GM06990 (cell line): Measurements from ENCODE around the gene RPSA.

Experiments used
- DNase-seq: peaks from one replicate; pipeline ENCODE4 v3.0.0-alpha.2; 2011; ENCODE audit not compliant: insufficient read length; ENCODE audit errors: extremely low read depth
- H3K27me3 ChIP-seq: replicated peaks from 2 replicates; pipeline ENCODE4 v1.6.0; 2011; ENCODE audit warnings: low read length; ENCODE audit not compliant: control insufficient read depth, insufficient read depth
- H3K36me3 ChIP-seq: 2 replicates; pipeline ENCODE4 v1.5.1; 2011; ENCODE audit warnings: low read length; ENCODE audit not compliant: control insufficient read depth, insufficient read depth
- H3K4me3 ChIP-seq: replicated peaks from 2 replicates; pipeline ENCODE4 v1.5.1; 2011; ENCODE audit warnings: low read depth, mild to moderate bottlenecking, control low read depth, low read length
- TF ChIP-seq, protein P1 (sequence below): IDR thresholded peaks from 2 replicates; pipeline ENCODE4 v1.5.1; 2011; ENCODE audit warnings: low read length, control low read depth, mild to moderate bottlenecking, inconsistent platforms; ENCODE audit not compliant: insufficient read depth, poor library complexity, severe bottlenecking

Gene RPSA

DNA sequence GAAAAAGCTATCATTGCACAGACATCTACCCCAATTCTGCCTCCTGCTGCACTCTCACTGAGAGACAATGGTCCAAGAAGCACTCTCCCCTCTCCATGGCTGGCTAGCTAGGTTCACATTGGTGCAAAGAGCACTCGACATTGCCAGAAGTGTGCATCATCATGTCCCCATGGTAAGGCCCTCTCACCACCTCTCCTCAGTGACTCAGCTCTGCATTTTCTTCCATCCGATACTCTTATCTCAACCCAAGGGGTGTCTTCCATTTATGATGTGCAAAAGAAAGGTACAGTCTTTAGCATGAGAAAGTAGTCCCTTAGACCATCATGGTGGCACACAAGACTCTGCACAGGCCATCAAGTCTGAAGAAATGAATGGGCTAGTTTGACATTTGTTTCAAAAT lies 14.0 kb downstream of the RPSA start:
- DNase-seq = no peak
- no peaks in the 10 kb centered on the region for H3K27me3 ChIP-seq
- H3K36me3 ChIP-seq = no peaks in the 10 kb centered on the region
- TF ChIP-seq, protein P1, sequence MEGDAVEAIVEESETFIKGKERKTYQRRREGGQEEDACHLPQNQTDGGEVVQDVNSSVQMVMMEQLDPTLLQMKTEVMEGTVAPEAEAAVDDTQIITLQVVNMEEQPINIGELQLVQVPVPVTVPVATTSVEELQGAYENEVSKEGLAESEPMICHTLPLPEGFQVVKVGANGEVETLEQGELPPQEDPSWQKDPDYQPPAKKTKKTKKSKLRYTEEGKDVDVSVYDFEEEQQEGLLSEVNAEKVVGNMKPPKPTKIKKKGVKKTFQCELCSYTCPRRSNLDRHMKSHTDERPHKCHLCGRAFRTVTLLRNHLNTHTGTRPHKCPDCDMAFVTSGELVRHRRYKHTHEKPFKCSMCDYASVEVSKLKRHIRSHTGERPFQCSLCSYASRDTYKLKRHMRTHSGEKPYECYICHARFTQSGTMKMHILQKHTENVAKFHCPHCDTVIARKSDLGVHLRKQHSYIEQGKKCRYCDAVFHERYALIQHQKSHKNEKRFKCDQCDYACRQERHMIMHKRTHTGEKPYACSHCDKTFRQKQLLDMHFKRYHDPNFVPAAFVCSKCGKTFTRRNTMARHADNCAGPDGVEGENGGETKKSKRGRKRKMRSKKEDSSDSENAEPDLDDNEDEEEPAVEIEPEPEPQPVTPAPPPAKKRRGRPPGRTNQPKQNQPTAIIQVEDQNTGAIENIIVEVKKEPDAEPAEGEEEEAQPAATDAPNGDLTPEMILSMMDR = no peak
- no peak overlapping the region for H3K4me3 ChIP-seq

DNA sequence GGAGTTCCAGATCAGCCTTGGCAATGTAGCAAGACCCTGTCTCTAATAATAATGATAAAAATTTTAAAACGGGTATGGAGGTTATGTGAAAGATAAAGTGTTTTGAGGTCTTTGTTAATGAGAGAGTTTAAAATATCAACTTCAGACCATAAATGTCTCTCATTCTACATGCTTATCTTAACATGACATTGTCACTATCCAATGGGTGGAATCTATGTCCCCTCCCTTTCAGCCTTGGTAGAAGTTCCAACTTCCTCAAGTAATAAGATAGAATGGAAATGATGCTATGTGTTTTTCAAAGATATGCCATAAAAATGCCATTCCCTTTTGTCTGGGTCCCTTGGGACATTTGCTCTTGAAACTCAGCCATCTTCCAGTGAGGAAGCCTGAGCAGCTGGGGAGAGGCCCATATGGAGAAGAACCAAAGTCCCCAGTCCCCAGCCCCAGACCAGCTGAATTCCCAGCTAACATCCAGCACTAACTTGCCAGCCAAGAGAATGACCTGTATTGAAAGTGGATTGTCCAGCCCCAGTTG lies 17.0 kb downstream of the RPSA start:
- H3K4me3 ChIP-seq = no peak overlapping the region
- H3K27me3 ChIP-seq = no peaks in the 10 kb centered on the region
- TF ChIP-seq, protein P1 = no peak
- H3K36me3 ChIP-seq = no peaks in the 10 kb centered on the region
- no peak for DNase-seq

DNA sequence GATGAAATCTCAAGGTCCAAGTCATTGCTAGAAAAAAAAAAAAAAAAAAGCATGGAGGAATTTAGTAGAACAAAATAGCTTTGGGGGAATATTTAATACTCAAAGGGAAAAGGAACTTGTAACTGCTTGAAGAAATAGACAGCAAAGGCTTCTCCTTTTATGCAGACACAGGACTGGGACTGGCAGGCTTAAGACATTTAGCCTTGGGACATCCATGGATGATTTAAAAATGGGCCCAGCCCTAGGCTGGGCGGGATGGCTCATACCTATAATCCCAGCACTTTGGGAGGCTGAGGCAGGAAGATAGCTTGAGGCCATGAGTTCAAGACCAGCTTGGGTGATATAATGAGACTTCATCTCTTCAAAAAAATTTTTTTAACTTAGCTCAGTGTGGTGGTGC lies 19.8 kb downstream of the RPSA start:
- no peaks in the 10 kb centered on the region for H3K36me3 ChIP-seq
- no peak for DNase-seq
- TF ChIP-seq, protein P1 = no peak
- H3K4me3 ChIP-seq = no peak overlapping the region
- no peaks in the 10 kb centered on the region for H3K27me3 ChIP-seq

DNA sequence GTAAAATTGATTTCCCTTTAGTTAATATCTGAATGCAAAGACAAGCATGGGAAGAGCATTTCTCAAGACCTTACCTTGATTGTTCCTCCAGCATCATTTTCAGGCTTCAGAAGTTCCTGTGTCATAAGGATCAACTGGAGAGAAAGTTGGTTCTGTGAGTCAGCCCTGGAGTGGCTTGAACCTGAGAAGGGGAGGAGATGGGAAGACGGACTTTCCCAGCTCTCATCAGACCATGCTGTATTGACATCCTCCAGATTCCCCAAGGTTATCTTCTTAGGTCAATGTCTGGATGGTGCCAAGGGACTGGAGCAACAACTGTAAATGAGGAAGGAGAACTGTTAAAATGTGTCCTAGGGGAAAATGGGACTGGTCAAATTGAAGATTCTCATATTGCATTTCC lies 21.0 kb downstream of the RPSA start:
- H3K36me3 ChIP-seq = no peaks in the 10 kb centered on the region
- no peaks in the 10 kb centered on the region for H3K27me3 ChIP-seq
- TF ChIP-seq, protein P1 = no peak
- no peak overlapping the region for H3K4me3 ChIP-seq
- no peak for DNase-seq

DNA sequence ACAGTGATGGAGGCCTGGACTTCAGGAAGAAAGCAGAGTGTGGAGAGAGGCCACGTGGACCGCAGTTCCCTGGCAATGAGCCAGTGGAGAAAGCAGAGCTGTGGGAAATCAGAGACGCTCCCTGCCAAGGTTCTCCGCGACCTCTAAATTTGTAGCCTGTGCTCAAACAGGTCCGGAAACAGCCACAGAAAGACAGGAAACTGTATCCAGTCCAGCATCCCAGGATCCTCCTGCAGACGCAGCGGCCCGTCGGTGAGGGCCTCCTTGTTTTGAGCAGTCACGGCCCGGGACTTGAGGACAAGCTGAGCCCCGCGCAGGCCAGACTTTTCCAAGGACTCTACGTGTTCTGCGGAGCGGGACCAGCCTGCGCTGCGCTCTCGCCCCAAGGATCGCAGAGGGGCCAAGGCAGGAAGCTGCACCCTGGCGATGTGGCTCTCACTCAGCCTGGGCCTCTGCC lies 22.3 kb downstream of the RPSA start:
- Histone ChIP-seq H3K36me3 (no peaks in the 10 kb centered on the region), H3K27me3 (no peaks in the 10 kb centered on the region), H3K4me3 (no peak overlapping the region)
- no peak for DNase-seq
- TF ChIP-seq, protein P1 = no peak

DNA sequence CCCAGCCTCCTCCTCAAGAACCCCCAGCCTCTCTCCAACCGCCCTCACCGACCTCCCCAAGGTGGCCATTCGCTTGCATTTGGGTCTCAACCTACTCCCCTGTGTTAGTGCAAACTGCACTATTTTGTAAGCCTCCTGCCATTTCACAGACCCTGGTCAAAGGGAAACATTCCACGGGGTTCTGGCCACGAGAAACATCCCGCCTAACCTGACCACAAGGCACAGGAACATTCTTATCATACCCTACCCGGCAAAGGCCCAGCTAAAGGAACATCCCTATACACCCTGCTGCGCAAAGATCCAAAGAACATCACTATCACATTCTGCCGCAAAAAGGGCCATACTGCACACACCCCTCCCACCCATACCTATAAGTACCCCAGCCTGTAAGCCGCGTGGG lies 22.9 kb downstream of the RPSA start:
- Histone ChIP-seq H3K27me3 (no peaks in the 10 kb centered on the region), H3K36me3 (no peaks in the 10 kb centered on the region), H3K4me3 (no peak overlapping the region)
- DNase-seq = no peak
- TF ChIP-seq, protein P1 = no peak
